GM10248 (cell line): ENCODE data around the gene CEP97.
"Not testable (repeated sequence)": the region's sequence is repeated elsewhere in the genome, so short reads cannot be mapped to it uniquely, and the experiment has no call there.

Experiments used
- CTCF ChIA-PET: fragments of 300-600 bp; sonication (Branson Sonifier 250); formaldehyde crosslinking; extraction: SDS; loops from one replicate; lab custom pipeline; 2021; ENCODE audit warnings: antibody characterized with exemption; lab: Yijun Ruan, JAX
- POLR2A ChIA-PET: fragments of 350-650 bp; sonication (Branson Sonifier 250); formaldehyde crosslinking; extraction: SDS; loops from one replicate; lab custom pipeline; 2020; ENCODE audit warnings: antibody characterized with exemption; lab: Yijun Ruan, JAX
- DNase-seq: peaks from one replicate; pipeline ENCODE4 v3.0.0; 2012; ENCODE audit errors: extremely low spot score
- TF ChIP-seq, protein P1 (sequence below): IDR thresholded peaks from 2 replicates; pipeline ENCODE4 v1.5.1; 2012; ENCODE audit warnings: mild to moderate bottlenecking, low read depth; ENCODE audit errors: extremely low read depth, missing control alignments, control extremely low read depth

The CEP97 gene

DNA sequence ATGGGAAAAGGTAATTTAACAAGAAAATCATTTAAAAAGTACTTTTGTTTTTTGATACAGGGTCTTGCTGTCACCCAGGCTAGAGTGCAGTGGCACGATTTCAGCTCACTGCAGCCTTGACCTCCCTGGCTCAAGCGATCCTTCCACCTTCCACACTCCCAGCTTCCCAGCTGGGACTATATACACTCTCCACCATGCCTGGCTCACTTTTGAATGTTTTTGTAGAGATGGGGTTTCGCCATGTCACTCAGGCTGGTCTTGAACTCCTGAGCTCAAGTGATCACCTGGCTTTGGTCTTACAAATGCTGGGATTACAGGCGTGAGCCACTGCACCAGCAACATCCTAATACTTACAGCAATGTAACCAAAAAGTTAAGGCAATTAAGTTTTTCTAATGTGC lies 43.9 kb upstream of the CEP97 start:
- POLR2A ChIA-PET, result interaction anchor here (1.1 to 1.5 kb wide), 2 partner anchors 11 to 107 kb away, joined by 3 to 6 read pairs; no protein-coding TSS in a partner anchor
- no peak for DNase-seq
- CTCF ChIA-PET, result no interaction called here
- TF ChIP-seq, protein P1, sequence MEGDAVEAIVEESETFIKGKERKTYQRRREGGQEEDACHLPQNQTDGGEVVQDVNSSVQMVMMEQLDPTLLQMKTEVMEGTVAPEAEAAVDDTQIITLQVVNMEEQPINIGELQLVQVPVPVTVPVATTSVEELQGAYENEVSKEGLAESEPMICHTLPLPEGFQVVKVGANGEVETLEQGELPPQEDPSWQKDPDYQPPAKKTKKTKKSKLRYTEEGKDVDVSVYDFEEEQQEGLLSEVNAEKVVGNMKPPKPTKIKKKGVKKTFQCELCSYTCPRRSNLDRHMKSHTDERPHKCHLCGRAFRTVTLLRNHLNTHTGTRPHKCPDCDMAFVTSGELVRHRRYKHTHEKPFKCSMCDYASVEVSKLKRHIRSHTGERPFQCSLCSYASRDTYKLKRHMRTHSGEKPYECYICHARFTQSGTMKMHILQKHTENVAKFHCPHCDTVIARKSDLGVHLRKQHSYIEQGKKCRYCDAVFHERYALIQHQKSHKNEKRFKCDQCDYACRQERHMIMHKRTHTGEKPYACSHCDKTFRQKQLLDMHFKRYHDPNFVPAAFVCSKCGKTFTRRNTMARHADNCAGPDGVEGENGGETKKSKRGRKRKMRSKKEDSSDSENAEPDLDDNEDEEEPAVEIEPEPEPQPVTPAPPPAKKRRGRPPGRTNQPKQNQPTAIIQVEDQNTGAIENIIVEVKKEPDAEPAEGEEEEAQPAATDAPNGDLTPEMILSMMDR, result no peak

DNA sequence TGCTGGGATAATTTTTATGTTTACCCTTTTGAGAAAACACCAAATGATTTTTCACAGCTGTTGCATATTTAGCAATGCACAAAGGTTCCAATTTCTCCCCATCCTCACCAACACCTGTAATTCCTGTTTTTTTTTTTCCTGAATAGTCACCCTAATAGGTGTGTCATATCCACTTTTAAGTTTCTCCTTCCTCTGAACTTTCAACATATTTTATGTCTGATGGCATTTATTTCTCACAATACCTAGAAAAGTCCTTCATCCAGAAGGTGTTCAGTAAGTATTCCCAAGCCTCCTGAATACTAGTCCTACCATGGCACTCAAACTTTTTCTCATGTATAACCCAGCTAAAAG lies 39.4 kb upstream of the CEP97 start:
- no peak for DNase-seq
- CTCF ChIA-PET, result interaction anchor here (0.7 to 2.1 kb wide), 4 partner anchors 8 to 23 kb away, joined by 3 to 18 read pairs (median 4); partner anchors contain the start of gene ZBTB11
- POLR2A ChIA-PET, result interaction anchor here (0.6 to 0.8 kb wide), 3 partner anchors 9 to 1814 kb away, joined by 3 to 7 read pairs (median 4); no protein-coding TSS in a partner anchor
- TF ChIP-seq, protein P1, result no peak

DNA sequence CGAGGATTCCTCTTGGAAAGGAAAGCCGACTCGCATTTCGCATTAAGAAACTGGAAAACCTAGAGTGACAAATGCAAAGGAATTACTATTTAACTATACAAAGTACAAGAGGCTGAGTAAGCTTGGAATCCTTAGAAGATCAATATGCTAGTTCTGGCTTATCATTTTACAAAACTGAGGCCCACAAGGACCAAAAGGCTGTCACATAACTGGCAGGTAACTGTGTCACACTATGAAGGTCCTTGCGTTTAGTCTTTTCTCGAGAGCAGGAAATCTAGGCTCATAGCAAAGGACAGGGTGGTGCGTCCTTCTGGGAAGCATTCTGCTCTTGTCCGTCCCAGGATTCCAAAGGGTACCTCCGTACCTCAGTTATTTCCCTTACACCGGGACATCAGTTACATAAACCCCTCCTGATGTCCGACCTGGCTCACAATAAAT lies 38.5 kb upstream of the CEP97 start:
- ChIA-PET CTCF (interaction anchor here (0.7 to 2.1 kb wide), 3 partner anchors 9 to 12 kb away, joined by 3 to 18 read pairs (median 4); partner anchors contain the start of gene ZBTB11), POLR2A (interaction anchor here (1.0 to 2.6 kb wide), 5 partner anchors 9 to 164 kb away, joined by 3 to 22 read pairs (median 6); partner anchors contain the start of genes CEP97, NFKBIZ and ZBTB11)
- no peak for DNase-seq
- TF ChIP-seq, protein P1, result no peak

DNA sequence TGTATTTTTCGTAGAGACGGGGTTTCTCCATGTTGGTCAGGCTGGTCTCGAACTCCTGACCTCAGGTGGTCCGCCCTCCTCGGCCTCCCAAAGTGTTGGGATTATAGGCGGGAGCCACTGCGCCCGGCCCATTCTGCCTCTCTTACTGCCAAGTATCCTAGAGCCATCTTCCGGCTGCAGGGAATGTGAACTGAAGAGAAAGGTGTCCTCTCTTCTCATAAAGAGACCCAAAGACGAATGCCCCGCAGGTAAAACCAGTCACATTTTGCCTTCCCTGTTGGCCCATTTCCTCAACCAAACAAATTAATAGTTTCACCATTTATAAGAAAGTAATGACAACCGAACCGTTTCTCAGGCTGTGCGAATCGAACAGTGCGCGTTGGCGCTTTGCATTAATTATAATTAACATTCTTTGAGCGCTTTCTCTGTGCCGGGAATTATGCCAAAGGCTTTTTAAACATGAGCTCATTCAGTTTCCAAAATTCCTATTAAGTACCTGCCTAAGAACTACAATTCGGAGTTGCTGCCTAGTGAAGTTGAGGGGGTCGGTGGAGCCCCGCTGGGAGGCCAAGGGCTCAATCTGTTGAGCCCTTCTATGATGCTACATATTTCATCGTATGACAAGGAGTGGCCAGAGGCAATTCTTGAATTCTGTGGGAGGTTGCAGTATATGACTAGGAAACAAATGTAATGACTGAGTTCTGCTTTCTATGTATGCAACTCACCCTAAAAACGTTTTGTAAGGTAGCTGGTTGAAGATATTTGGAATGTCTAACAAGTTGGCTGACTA lies 37.1 kb upstream of the CEP97 start:
- DNase-seq, result no peak
- ChIA-PET POLR2A (interaction anchor here (0.7 to 2.6 kb wide), 6 partner anchors 10 to 162 kb away, joined by 3 to 22 read pairs (median 5); partner anchors contain the start of genes CEP97, NFKBIZ and ZBTB11), CTCF (interaction anchor here (1.6 to 2.1 kb wide), 2 partner anchors 8 to 11 kb away, joined by 4 to 18 read pairs; partner anchors contain the start of gene ZBTB11)
- TF ChIP-seq, protein P1, result no peak

DNA sequence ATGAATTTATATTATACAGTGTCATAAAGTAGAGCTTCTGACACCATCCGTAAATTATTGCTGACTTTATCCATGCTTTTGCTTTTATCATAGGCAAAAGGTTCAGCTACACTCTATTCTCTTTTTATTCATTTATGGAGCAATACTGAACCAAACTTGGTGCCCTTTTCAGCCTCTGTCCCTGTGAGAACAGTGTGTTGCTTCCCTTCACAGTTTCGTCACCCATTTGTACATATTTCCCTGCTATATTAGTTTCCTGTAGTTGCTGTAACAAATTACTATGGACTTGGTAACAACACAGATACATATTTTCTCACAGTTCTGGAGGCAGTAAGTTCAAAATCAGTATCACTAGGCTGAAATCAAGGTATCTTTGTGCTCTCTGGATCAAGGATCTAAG lies 35.1 kb upstream of the CEP97 start:
- no peak for DNase-seq
- TF ChIP-seq, protein P1, result no peak
- ChIA-PET CTCF (interaction anchor here (1.0 to 1.2 kb wide), 2 partner anchors 12 to 13 kb away, joined by 3 read pairs; no protein-coding TSS in a partner anchor), POLR2A (no interaction called here)

DNA sequence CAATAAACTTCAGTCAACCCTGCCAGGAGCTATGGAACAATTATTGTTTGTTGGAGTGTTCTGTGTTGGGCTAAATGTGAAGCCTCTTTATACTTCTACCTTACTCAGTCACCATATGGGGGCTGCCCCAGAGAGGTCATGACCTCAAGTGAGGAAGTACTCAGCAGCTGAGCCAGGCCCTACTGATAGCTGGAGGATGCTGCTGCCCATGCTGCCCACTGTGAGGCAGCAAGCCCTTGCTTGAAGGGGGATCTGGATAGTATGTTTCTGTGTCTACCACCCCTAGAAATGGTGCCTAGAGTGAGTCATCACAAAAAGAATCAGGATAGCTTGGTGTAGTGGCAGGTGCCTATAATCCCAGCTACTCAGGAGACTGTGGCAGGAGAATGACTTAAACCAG lies 33.4 kb upstream of the CEP97 start:
- POLR2A ChIA-PET, result interaction anchor here (0.8 kb wide), 1 partner anchor 10 kb away, joined by 6 read pairs; no protein-coding TSS in a partner anchor
- CTCF ChIA-PET, result interaction anchor here (1.0 to 1.7 kb wide), 9 partner anchors 10 to 847 kb away, joined by 3 to 6 read pairs (median 4); no protein-coding TSS in a partner anchor
- DNase-seq, result peak; percentile 32

DNA sequence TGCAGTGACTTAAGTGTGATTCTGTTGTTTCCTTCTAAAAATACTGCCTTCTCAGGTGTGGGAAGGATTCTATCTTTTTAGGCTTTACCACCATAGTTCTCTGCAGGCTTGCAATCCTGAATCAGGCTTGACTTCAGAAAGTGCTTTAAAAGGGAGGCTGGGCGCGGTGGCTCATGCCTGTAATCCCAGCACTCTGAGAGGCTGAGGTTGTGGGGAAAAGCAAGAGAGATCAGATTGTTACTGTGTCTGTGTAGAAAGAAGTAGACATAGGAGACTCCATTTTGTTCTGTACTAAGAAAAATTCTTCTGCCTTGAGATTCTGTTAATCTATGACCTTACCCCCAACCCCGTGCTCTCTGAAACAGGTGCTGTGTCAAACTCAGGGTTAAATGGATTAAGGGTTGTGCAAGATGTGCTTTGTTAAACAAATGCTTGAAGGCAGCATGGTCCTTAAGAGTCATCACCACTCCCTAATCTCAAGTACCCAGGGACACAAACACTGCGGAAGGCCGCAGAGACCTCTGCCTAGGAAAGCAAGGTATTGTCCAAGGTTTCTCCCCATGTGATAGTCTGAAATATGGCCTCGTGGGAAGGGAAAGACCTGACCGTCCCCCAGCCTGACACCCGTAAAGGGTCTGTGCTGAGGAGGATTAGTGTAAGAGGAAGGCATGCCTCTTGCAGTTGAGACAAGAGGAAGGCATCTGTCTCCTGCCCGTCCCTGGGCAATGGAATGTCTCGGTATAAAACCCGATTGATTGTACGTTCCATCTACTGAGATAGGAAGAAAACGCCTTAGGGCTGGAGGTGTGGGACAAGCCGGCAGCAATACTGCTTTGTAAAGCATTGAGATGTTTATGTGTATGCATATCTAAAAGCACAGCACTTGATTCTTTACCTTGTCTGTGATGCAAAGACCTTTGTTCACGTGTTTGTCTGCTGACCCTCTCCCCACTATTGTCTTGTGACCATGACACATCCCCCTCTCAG lies 32.4 kb upstream of the CEP97 start:
- CTCF ChIA-PET, result interaction anchor here (1.1 to 1.6 kb wide), 4 partner anchors 9 to 533 kb away, joined by 3 to 6 read pairs (median 4); no protein-coding TSS in a partner anchor

More for the DNA sequence above, 33.4 kb upstream of the CEP97 start:
- TF ChIP-seq, protein P1, result no peak

More for the DNA sequence above, 32.4 kb upstream of the CEP97 start:
- DNase-seq, POLR2A ChIA-PET: not testable (repeated sequence)
